Hepatocyte (in vitro differentiated cells): ENCODE measurements around the gene ZNF512. TPM values are rescaled to one million over a fixed set of nuclear protein-coding genes. Genes with fewer than 3 reads are reported as not detected.
"Not testable (repeated sequence)": the region's sequence is repeated elsewhere in the genome, so short reads cannot be mapped to it uniquely, and the experiment has no call there.

Experiments
- DNase-seq: peaks from one replicate; pipeline ENCODE4 v3.0.0-alpha.2; 2016; ENCODE audit warnings: low spot score
- H2AFZ ChIP-seq: fragments of 200-600 bp; sonication (generic); 2 replicates; pipeline ENCODE4 v1.6.0; 2016; ENCODE audit warnings: antibody characterized with exemption, mild to moderate bottlenecking
- H3K27ac ChIP-seq: fragments of 200-600 bp; sonication (generic); 2 replicates; pipeline ENCODE4 v1.5.1; 2016; ENCODE audit warnings: mild to moderate bottlenecking
- H3K27me3 ChIP-seq: fragments of 200-600 bp; sonication (generic); 2 replicates; pipeline ENCODE4 v1.6.1; 2016
- H3K36me3 ChIP-seq: fragments of 200-600 bp; sonication (generic); replicated peaks from 2 replicates; pipeline ENCODE4 v1.5.1; 2016; ENCODE audit warnings: low read depth; ENCODE audit not compliant: insufficient read depth
- H3K4me1 ChIP-seq: fragments of 200-600 bp; sonication (generic); 2 replicates; pipeline ENCODE4 v1.5.1; 2016; ENCODE audit warnings: mild to moderate bottlenecking, moderate library complexity; ENCODE audit not compliant: insufficient read depth
- H3K4me2 ChIP-seq: fragments of 200-600 bp; sonication (generic); 2 replicates; pipeline ENCODE4 v1.6.0; 2016
- H3K4me3 ChIP-seq: fragments of 200-600 bp; sonication (generic); 2 replicates; pipeline ENCODE4 v1.5.1; 2016; ENCODE audit warnings: mild to moderate bottlenecking
- H3K79me2 ChIP-seq: fragments of 200-600 bp; sonication (generic); 2 replicates; pipeline ENCODE4 v1.6.0; 2017; ENCODE audit warnings: mild to moderate bottlenecking
- H3K9me2 ChIP-seq: fragments of 200-600 bp; sonication (generic); replicated peaks from 2 replicates; pipeline ENCODE4 v1.6.0; 2017; ENCODE audit warnings: mild to moderate bottlenecking; ENCODE audit not compliant: insufficient read depth
- H3K9me3 ChIP-seq: fragments of 200-600 bp; sonication (generic); 2 replicates; pipeline ENCODE4 v1.5.1; 2016; ENCODE audit warnings: low read depth, mild to moderate bottlenecking
- H4K20me1 ChIP-seq: fragments of 200-600 bp; sonication (generic); 2 replicates; pipeline ENCODE4 v1.6.0; 2016; ENCODE audit warnings: mild to moderate bottlenecking; ENCODE audit not compliant: insufficient read depth, poor library complexity, severe bottlenecking
- EZH2 ChIP-seq: fragments of 200-600 bp; sonication (generic); IDR thresholded peaks from 2 replicates; pipeline ENCODE4 v1.6.1; 2016; ENCODE audit warnings: antibody characterized with exemption, mild to moderate bottlenecking, borderline replicate concordance
- EZH2phosphoT487 ChIP-seq: fragments of 200-600 bp; sonication (generic); IDR thresholded peaks from one replicate; pipeline ENCODE4 v1.6.1; 2018; ENCODE audit warnings: antibody characterized with exemption, mild to moderate bottlenecking, low read depth, moderate library complexity; ENCODE audit not compliant: unreplicated experiment, severe bottlenecking
- WGBS: methylation state at CpG from one replicate; pipeline ENCODE4 v1.1.6; 2016; ENCODE audit warnings: low lambda C conversion rate; ENCODE audit errors: missing lambda C conversion rate; 5-methylcytosine and 5-hydroxymethylcytosine counted together
- polyA plus RNA-seq: library from polyadenylated mRNA; unstranded; fragments of >200 nt; fragmentation: Nextera tagmentation; extraction: Ambion mirVana; gene quantifications from 2 replicates; pipeline ENCODE4 v1.2.1, GENCODE V29; 2016
- total RNA-seq: library from RNA; depleted of rRNA; stranded (reverse); fragments of >200 nt; gene quantifications from 2 replicates; pipeline ENCODE4 v1.2.3, GENCODE V29; 2014
- TF ChIP-seq, protein P1 (sequence below): fragments of 200-600 bp; sonication (generic); IDR thresholded peaks from 2 replicates; pipeline ENCODE4 v1.5.1; 2016; ENCODE audit warnings: antibody characterized with exemption, mild to moderate bottlenecking; ENCODE audit not compliant: poor library complexity

The ZNF512 gene
- total and polyA plus RNA-seq, 2 experiments from 2014 or later = 19.9 to 27.7 TPM

DNA sequence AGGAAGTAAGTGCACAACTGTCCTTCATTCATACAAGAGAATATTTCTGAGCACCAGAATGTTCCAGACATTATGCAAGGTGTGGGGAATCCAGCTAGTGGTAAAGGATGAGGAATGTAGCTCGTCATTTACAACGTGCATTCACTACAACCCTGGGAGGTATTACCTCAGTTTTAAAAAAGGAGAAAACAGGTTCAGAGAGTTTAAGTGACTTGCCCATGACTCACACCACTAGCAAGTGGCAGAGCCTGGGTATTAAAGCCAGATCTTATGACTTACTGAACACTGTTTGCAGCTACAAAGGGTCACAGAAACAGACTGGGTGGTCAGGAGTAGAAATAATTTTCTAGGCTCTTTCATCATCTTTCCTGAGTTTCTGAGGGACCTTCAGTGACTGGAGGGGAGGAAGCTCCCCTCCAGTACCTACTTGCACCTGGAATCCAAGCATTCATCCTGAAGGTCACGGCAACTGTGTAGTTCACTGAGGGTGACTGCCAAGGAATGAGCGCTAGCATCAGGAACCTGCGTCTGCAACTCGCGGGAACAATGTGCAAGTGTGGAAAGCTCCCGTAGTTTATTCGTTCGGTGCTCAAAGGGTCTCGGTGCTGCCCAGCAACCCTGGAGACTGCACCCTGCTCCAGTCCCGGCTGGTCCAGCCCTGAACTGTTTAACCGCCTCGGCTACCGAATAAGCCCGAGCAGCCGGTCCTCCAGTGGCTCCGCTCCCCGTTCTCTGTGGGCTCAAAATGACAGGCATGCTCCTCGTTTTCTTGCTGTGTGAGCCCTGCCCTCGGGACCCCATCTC is 45.3 kb downstream of the ZNF512 start:
- WGBS = 4% methylated on average over 19 of the region's 21 CpGs
- Histone ChIP-seq H3K27me3 (no peaks in the 10 kb centered on the region), H3K4me2 (peak overlapping the region; percentile 82), H3K27ac (peak overlapping the region; percentile 88), H3K9me3 (no peaks in the 10 kb centered on the region), H3K79me2 (peaks cover 13% of the 10 kb centered on the region), H3K36me3 (no peaks in the 10 kb centered on the region), H2AFZ (peak overlapping the region; percentile 93), H3K4me1 (peaks cover 14% of the 10 kb centered on the region), H3K4me3 (peak overlapping the region; percentile 67), H4K20me1 (no peaks in the 10 kb centered on the region), H3K9me2 (peaks cover 5% of the 10 kb centered on the region)
- TF ChIP-seq EZH2 (no peak), EZH2phosphoT487 (no peak)
- TF ChIP-seq, protein P1, sequence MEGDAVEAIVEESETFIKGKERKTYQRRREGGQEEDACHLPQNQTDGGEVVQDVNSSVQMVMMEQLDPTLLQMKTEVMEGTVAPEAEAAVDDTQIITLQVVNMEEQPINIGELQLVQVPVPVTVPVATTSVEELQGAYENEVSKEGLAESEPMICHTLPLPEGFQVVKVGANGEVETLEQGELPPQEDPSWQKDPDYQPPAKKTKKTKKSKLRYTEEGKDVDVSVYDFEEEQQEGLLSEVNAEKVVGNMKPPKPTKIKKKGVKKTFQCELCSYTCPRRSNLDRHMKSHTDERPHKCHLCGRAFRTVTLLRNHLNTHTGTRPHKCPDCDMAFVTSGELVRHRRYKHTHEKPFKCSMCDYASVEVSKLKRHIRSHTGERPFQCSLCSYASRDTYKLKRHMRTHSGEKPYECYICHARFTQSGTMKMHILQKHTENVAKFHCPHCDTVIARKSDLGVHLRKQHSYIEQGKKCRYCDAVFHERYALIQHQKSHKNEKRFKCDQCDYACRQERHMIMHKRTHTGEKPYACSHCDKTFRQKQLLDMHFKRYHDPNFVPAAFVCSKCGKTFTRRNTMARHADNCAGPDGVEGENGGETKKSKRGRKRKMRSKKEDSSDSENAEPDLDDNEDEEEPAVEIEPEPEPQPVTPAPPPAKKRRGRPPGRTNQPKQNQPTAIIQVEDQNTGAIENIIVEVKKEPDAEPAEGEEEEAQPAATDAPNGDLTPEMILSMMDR = no peak
- DNase-seq = peak; percentile 76

DNA sequence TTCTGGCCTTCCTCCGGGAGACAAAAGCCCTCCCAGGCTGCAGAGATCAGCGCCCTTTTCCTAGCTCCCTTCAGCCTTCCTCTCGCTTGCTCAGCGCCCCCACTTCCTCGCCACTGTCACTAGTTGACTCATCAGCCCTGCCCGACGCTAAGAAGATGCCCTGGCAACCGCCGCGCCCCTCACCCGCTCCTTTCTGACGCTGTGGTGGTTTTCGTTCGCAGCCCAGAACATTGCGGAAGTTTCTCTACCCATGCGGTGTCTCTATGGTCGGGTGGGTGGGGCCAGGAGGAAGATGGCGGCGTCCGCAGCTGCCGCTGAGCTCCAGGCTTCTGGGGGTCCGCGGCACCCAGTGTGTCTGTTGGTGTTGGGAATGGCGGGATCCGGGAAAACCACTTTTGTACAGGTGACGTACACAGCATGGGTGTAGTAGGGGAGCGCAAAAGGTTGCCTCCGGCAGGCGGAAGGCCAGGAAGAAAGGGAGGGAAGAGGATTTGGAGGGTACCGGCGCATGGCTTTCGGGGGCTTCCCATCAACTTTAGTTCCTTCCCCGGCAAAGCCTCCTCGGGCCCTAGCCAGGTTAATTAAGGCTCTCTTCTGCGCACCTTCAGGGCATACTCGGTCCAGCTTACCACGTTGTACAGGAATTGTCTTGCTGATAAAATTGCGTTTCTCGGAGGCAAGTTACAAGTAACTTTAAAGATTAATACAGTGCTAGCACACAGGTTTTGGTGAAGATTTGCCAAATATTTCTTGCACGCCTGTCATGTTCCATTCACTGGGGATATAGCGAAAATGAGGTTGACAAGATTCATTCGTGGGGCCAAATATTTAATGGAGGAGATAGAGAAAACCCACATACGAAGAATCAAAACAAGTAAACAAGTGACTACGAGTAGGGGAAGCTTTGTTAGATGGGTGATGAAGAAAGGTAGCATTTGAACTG is 46.2 kb downstream of the ZNF512 start, which contains the start of the genes CCDC121 and GPN1:
Gene CCDC121 (minus strand): TSS at position 246 of the 943 bp plus-strand sequence. CDS start 1,213 bp downstream, outside the sequence.
Gene GPN1 (plus strand): TSS at position 284 of the 943 bp plus-strand sequence. CDS start 9 bp downstream, at position 293.
- Histone ChIP-seq H3K9me2 (peaks cover 5% of the 10 kb centered on the region), H3K9me3 (no peaks in the 10 kb centered on the region), H2AFZ (peak within 1 kb of the TSS; percentile 93), H3K79me2 (peaks cover 13% of the 10 kb centered on the region), H3K27ac (peak within 1 kb of the TSS; percentile 88), H3K27me3 (no peaks in the 10 kb centered on the region), H3K4me3 (peak within 1 kb of the TSS; percentile 67), H3K36me3 (no peaks in the 10 kb centered on the region), H4K20me1 (no peaks in the 10 kb centered on the region), H3K4me1 (peaks cover 14% of the 10 kb centered on the region), H3K4me2 (peak within 1 kb of the TSS; percentile 82)
- WGBS = 2% methylated on average over 44 of the region's 44 CpGs
- DNase-seq = peak; percentile 94
- TF ChIP-seq EZH2 (no peak), EZH2phosphoT487 (no peak)
- TF ChIP-seq, protein P1 = no peak

DNA sequence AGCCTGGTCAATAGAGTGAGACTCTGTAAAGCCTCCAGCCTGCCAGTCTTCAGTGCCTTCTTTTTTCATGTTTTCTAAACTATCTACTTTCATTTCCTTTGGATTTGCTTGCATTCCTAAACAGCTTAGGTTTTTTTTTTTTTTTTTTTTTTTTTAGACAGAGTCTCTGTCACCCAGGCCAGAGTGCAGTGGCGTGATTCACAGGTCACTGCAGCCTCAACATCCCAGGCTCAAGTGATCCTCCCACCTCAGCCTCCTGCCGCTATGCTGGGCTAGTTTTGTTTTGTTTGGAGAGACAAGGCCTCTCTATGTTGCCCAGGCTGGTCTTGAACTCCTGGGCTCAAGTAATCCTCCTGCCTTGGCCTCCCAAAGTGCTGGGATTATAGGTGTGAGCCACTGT is 47.4 kb downstream of the ZNF512 start:
- 100% methylated on average over 2 of the region's 2 CpGs for WGBS
- Histone ChIP-seq H3K4me2 (peak overlapping the region; percentile 82), H3K79me2 (peaks cover 13% of the 10 kb centered on the region), H3K4me1 (peaks cover 14% of the 10 kb centered on the region)
- not testable (repeated sequence) for H3K9me2 ChIP-seq, H3K27me3 ChIP-seq, DNase-seq, H3K36me3 ChIP-seq, H2AFZ ChIP-seq, H3K9me3 ChIP-seq, H4K20me1 ChIP-seq, H3K27ac ChIP-seq, H3K4me3 ChIP-seq
